T follicular helper cell (primary cell): ENCODE measurements around the gene VAC14.
"Not testable (repeated sequence)": the region's sequence is repeated elsewhere in the genome, so short reads cannot be mapped to it uniquely, and the experiment has no call there.

ENCODE experiments used
- DNase-seq: peaks from one replicate; pipeline ENCODE4 v3.0.0-alpha.2; 2020; ENCODE audit warnings: low read depth

The VAC14 gene

DNA sequence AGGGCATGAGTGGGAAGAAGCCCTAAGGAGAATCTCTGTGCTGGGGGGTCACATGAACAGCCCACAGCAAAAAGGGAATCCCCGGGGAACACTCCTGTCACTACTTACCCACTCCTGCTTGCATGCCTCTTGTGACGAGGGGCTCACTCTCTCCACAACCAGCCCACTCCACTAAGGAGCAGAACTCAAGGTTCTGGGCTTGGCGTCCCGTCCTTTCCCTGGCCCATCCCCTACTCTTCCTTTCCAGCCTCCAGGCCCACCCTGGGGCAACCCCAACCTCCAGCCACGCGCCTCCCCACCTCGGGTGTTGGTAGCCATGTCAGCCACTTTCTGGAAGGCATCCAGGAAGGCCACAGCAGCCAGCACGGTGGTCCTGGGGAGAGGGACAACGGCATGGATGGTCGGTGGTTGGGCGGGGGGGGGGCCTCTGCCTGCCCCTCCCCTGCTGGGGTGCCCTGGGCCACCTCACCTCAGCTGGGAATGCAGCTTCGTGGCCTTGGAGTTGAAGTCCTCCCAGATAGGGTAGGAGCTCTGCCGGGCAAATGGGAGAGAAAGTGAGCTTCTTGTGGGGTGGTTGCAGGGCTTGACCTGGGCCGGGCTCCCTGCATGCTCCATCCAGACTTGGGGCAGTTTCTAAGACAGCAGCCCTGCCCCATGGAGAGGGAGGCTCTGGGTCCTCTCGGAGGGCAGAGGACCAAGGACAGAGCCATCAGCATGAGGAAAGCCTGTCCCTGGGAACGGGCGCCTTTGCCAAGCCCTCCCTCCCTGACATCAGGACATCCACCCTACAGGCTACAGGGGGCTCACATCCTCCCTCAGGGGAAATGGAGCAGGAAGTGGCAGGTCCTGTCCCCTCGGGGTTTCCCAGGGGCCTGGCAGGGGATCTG is 120.2 kb downstream of the VAC14 start:
- DNase-seq: no peak

DNA sequence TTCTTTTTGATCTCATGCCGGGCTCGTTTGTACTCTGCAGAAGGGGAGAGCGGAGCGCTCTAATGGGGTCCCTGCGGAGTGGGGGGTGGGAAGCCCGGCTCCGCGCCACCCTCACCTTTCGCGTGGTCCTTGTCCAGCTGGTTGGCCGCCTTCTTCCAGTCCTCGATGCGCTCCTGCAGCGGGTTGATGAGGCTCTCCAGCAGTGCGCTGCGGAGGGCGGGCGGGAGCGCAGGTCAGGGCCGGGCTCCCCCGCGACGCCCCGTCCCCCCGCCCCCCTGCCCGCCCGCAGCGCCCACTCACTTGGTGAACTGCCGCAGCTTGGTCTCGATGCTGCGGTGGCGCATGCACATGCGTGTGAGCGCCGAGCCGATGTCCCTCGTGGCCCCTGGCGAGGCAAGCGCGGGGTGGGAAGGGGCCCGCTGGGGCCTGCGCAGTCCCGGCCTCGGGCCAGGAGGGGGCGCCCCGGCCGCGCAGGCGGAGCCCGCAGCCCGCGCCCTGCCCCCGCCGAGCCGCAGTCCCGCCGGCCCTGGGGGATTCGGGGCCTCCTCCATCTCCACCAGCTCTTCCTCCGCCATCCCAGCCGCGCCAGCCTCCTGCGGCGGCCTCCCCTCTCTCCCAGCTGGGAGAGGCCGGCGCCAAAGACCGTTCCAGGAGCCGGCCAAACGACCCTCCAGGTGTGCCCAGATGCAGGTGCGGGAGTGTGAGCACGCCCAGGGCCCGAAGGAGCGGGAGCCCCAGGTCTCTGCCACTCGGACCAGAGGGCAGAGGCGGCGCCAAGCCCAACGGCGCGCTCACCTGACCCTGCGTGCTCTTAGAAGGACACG is 121.1 kb downstream of the VAC14 start:
- DNase-seq: no peak

DNA sequence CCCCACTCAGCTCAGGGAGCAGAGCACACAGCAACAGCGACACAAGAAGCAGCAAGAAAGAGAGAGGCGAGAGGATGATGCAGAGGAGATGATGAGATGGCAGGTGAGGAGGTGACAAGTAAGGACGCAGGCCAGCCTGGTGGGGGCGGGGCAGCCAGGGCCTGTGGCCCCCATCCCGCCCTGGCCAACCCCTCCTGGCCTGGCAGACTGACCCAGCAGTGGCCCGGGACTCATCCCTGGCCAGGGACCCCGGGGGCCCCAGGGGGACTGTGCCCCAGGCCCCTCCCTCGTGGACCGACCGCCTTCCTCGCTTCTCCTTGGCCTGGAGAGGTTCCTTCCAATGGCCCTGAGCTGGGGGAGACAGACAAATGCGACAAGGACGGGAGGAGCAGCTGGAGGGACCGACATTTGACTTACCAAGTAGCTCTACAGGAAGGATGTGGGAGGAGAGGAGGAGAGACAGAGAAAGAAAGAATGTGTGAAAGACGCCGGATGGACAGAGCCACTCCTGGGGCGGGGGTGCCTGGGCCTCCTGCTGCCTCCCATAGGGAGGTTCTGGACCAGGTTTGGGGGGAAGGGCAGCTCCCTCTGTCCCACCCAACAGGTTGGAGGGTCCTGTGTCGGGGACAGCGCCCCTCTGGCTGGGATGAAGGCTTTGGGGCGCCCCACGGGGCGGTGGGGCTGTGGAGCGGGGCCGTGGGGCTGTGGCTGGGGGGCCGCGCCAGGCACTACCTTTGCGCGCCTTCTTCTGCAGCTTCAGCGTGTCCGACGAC is 121.9 kb downstream of the VAC14 start:
- no peak for DNase-seq

DNA sequence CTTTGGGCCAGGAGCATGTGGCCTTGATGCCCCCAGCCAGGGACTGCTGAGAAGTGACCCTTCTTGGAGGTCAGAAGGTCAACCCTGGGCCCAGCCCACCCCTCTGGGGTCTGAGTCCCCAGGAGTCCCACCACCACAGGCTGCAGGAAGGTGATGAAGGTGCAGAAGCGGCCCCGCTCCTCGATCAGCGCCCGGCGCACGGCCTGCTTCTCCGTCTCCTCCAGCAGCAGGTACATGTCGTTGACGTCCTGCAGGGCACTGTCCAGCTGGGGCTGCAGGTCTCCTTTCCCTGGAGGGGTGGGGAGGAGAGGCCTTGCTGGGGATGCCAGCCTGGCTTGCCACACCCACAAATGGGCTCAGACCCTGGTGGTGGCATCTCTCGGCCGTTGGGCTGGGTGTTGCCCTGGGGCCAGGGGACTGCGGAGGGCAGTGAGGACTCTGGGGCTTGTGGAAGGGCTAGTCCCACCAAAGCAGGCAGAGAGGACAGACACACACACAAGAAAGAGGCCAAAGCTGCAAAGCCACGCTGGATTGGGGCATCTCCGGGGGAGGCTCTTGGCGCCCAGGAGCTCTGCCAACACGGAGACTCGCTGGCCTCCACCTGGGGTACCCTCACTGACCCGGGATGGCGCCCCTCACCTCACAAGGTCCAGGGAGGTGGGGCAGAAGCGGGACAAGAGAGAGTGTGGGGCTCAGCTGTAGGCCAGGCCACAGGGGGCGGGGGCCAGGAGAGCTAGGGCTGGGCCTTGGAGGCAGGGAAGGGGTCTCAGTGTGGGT is 122.6 kb downstream of the VAC14 start:
- DNase-seq: no peak

DNA sequence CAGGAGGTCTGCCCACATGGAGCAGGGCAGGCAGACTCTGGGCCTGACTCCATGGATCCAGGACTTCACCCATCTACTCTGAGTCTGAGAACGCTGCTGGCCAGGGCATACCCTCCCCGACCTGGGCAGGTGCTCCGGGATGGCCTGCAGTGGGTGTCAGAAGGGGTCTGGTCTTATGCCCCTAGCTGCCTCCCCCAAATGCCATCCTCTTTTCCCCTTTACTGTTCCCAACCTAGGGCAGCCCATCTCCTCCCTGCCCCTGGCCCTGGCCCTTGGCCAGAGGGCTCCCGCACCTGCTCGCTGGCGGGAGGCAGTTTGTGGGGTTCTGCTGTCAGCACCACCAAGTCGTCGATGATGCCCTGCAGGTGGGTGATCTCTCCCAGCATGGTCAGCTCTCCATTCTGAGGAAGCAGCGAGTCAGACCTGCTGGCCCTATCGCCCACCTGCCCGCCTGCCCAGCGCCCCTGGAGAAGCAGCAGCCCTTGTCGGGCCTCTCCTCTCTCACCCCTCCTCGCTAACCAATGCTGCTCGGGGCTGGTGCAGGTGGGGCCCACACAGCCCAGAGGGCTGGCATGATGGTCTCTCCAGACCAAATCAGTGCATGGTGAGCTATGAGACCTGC is 123.3 kb downstream of the VAC14 start:
- DNase-seq: no peak

DNA sequence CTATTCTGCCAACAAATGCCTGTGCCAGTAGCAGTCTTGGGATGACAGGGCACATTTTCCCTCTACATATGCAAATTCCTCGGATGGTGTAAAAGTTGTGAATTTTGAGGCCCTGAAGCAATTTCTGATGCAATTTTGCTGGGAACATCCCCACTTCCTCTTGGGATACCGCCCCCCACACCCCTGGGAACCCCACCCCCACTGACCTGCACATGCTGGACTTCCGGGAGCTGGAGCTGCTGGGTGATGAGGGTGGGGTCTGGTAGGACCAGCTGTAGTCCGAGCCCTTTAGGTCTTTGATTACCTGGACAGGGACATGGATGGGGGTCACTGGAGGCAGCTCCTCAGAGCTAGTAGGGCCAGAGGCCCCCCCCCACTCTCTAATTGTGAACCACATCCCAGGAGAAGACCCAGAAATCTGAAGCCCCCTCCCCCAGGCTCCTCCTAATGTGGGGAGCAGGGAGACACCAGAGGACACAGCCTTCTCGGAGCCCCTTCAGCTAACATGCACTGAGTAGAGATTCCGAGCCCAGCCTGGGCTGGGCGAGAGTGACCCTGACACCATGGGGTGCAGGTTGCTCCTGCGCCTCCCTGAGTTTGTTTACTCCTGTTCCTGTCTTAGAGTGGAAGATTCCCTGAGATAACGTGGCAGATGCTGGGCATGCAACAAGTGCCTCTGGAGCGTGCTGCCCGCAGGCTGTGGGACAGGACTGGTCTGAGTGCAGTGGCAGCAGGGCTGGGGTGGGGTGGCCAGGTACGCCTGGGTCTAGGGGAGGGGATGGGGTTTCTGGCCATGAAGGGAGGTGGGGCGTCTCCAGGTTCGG is 124.1 kb downstream of the VAC14 start:
- no peak for DNase-seq

DNA sequence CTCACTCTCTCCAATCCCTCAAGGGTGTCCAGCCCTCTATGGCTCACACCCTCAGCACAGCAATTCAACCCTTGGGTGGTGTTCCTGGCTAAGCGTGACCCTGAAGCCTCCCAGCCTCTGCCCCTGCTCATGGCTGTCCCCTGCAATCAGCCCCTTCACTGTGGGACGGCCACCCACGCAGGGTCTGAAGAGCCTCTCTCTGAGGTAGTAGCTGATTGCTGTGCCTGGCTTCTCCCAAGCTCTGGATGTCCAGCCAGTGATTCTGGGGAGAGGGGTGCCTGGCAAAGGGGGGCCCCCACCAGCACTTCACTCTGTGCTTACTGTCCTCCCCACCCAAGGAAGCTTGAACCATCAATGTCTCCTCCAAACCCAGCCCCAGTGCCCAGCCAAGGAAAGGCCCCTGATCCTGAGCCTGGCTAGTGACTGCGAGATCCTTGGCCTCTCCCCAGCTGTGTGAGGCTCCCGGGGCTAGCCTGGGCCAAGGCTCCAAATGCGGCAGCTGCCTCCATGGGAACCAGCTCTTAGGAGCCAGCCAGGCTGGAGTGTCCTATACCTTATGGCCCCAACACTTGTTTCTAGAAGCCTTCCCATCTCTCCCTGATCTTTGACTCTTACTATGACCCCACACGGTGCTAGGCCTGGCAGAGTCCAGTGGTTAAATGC is 125.0 kb downstream of the VAC14 start:
- no peak for DNase-seq

DNA sequence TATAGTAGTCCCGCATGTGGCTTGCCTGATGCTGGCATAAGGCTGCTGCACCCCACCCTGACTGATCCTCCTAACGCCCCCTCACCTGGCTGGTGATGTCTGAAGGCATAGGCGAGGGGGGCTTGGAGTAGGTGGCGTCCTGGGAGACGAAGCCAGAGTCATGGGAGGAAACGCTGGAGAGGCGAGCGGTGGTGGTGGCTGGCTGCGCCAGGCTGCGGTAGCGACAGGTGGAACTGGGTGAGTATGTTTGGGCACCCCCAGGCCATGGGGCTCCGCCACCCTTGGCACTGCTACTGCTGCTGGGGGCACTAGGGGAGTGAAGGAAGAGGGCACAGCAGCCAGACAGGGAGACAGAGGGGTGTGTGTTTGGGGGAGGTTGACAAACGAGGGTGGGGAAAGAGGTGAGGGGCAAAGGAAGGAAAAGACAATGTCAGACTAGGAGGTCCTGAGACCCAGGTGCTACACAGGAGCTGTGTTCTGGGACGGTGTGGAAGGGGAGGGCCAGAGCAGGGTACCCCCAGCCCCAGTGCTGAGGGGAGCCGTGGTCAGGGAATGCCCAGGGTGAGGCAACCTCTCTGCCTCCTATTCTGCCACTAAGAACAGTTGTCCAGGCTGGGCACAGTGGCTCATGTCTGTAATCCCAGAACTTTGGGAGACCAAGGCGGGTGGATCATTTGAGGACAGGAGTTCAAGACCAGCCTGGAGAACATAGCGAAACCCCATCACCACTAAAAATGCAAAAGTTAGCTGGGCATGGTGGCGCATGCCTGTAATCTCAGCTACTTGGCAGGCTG is 126.5 kb downstream of the VAC14 start:
- DNase-seq: no peak

DNA sequence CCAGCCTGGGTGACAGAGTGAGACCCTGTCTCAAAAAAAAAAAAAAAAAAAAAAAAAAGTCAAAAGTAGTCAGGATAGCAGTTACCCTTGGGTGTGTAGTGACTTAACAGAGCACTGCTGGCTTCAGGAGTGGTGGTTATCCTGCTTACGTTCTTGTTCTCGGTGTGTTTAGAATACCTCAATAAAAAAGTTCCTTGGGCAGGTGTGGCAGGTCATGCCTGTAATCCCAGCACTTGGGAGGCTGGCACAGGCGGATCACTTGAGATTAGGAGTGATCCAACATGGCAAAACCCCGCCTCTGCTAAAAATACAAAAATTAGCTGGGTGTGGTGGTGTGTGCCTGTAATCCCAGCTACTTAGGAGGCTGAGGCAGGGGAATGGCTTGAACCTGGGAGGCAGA is 130.0 kb downstream of the VAC14 start:
- not testable (repeated sequence) for DNase-seq

DNA sequence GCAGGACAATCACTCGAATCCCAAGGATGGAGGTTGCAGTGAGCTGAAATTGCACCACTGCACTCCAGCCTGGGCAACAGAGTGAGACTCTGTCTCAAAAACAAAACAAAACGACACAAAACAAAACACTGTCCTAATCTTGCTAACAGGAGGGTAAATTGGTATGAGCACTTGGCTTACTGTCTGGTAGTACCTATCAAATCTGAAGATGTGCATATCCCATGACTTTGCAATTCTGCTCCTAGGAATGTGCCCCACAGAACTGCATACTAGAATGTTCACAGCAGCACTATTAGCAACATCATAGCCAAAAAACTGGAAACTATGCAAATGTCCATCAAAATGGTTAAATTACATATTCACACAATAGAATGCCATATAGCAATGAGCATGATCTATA is 130.8 kb downstream of the VAC14 start:
- no peak for DNase-seq

DNA sequence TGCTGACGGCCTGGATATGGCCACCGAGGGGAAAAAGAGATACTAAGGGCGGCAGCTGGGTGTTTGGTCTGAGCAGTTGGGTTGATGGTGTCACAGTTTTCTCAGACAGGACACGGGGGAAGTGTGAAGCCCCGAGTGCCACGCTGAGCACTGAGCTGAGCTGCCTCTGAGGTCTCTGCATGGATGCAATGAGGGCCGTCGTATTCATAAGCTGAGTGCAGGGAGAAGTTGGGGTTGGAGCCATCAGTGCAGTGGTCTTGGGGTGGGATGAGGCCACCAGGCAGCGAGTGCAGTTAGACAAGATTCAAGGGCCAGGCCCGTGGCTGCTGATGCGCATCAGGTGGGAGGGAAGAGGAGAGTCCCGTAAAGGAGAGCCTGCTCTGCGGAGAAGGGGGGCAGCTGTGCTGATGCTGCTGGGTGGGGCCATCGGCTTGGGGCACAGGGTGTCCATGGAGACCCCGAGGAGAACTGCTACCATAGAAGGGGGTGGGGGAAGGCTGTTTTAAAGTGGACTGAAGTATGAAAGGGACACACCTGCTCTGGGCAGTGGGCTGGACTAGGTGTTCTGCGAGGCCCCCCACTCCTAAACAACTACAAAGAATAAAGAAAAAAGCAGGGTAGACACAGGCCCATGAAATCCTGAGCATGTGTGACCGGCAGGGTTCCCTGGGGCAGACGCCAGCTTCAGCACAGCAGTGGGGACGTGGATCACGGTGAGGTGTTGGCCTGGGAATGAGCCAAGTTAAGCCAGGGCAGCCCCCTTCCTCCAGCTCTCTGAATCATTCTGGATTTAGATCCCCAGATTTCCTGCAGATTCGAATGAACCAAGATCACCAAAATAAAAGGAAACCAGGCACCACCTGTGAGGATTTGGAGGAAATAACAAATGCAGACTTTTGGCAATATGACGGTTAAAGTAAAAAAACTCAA is 134.9 kb downstream of the VAC14 start:
- no peak for DNase-seq

DNA sequence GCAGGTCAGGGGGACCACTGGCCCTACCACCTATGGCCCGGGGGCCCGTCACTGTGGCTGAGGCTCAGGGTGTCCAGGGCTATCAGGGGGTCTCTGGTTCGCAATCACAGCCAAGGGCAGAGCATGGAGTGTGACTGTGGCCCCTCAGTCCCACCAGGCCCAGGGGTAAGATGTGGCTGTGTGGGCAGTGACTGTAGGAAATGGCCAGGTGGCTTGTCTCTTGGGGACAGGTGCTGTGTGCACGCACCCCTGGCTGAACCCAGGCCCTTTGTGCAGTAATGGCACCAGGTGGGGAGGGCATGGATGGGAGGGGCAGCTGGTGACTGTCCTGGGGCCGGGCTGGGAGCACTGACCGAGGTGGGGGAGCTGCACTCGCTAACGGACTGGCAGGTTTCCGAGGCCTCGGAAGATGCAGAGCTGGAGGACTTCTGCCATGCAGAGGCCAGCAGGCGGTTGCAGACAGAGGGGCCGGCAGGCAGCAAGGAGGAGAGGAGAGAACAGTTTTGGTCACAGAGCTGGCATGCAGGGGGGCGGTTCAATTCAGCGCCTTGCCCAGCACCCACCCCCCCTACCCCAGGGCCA is 135.8 kb downstream of the VAC14 start:
- DNase-seq: no peak

DNA sequence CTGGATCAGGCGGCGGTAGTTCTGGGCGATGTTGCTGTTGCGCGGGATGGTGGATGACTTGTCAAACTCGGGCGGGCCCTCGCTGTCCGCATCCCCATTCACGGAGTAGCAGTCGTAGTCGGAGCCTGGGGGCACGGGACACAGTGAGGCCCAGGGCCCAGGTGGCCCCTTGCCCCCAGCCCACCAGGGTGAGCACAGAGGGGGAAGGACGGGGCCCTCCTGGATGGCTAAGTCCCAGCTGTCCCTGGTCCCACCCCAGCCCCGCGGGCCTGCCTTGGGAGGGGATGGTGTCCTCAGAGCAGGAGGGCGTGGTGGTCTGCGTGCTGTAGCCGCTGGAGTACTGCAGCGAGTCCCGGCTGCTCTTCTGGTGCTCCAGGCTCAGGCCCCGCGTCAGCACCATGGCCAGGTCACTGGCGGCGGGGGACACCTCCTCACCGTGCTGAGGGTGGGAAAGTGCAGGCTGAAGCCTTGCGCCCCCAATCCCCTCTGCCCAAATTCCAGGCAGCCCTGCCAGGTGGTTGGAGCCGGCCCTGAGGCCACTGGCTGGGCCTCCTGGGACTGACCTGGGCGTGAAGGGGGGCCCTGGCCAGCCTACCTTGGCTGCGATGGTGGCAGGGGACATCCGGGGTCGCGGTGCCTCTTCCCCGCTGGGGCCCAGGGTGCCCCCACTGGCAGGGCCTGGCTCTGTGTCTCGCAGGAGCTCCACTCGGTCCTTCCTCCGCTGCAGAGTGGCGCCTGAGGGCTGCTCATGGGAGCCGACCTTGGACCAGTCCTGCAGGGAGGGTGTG is 136.4 kb downstream of the VAC14 start:
- DNase-seq: no peak

DNA sequence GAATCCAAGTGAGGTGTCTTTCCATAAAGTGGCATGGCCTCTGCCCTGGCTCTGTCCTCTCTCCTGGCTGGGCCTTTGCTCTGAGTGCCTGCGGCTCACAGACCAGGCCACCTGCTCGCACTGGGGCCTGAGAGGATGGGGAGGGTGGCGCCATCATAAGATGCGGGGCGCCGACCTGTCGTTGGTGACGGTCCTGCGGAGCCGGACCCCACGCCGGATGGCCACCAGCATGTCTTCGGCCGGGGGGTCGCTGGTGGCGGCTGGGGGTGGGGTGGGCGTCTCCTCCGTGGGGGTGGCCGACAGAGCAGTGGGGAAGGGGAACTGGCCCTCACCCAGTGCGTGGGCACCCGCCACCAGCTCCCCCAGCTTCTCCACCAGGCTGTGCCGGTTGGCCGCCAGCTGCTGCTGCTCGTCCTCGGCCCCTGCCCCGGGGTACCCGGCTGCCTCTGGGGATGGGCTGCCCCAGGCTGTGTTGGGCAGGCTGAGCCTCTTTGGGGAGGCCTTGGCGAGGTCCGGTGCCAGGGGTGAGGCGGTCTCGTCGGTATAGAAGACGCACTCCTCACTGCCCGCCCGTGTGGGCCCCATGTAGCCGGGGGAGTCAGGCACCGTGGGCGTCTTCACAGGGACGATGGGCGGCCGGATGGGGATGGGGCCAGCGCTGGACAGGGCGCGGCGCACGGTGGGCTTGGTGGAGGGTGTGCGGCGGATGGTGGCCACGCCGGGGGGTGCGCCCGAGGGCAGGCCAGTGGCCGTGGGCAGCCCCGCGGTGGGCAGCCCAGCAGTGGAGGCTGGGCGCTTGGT is 137.2 kb downstream of the VAC14 start:
- no peak for DNase-seq

DNA sequence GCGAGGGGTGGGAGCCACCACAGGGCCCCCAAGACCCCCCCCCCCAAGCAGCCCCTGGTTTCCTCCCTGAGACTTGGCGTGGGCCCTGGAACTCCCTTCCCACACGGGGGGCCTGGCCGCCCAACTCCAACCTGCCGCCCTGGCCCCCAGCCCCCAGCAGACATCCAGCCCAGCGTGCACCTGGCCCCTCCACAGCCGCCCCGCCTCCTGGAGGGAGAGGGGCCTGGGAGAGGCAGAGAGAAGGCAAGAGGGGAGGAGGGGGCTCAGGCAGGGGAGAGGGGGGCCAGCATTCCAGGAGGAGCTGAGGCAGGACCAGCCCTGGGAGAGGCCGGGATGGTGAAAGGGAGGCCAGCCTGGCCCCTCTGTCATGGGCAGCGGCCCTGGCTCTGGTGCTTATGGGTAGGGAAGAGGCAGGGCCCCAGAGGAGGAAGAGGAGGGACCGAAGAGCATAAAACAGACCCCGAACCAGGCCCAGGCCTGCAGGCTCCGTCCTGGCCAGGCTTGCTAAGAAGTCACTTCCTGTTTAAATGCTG is 137.9 kb downstream of the VAC14 start:
- no peak for DNase-seq
